Loucy (cell line): ENCODE data around the gene ACADM.
"Not testable (repeated sequence)": the region's sequence is repeated elsewhere in the genome, so short reads cannot be mapped to it uniquely, and the experiment has no call there.

Experiments
- H2AFZ ChIP-seq: fragments of 200-600 bp; sonication (generic); 2 replicates; pipeline ENCODE4 v1.6.0; 2016; ENCODE audit warnings: antibody characterized with exemption, mild to moderate bottlenecking, low read length, moderate library complexity
- H3F3A ChIP-seq: fragments of 200-600 bp; 2 replicates; pipeline ENCODE4 v1.6.0; 2016; ENCODE audit warnings: antibody characterized with exemption, low read depth, mild to moderate bottlenecking
- H3K27me3 ChIP-seq: fragments of 200-600 bp; sonication (generic); 2 replicates; pipeline ENCODE4 v1.6.1; 2014; ENCODE audit warnings: low read length, mild to moderate bottlenecking; ENCODE audit not compliant: insufficient read depth, poor library complexity, severe bottlenecking
- H3K36me3 ChIP-seq: fragments of 200-600 bp; sonication (generic); 2 replicates; pipeline ENCODE4 v1.6.1; 2016; ENCODE audit warnings: low read length; ENCODE audit not compliant: insufficient read depth
- H3K4me1 ChIP-seq: fragments of 200-600 bp; sonication (generic); 2 replicates; pipeline ENCODE4 v1.5.1; 2014; ENCODE audit warnings: low read length, mild to moderate bottlenecking; ENCODE audit not compliant: insufficient read depth, poor library complexity, severe bottlenecking
- H3K4me2 ChIP-seq: fragments of 200-600 bp; sonication (generic); 2 replicates; pipeline ENCODE4 v1.6.0; 2014; ENCODE audit warnings: antibody characterized with exemption, low read length, low read depth, mild to moderate bottlenecking; ENCODE audit not compliant: poor library complexity, severe bottlenecking
- H3K4me3 ChIP-seq: fragments of 200-600 bp; sonication (generic); 2 replicates; pipeline ENCODE4 v1.5.1; 2014; ENCODE audit warnings: low read length, mild to moderate bottlenecking, mixed read lengths; ENCODE audit not compliant: poor library complexity, severe bottlenecking
- H3K79me2 ChIP-seq: fragments of 200-600 bp; sonication (generic); 2 replicates; pipeline ENCODE4 v1.6.1; 2014; ENCODE audit warnings: low read length; ENCODE audit not compliant: insufficient read depth
- H3K9ac ChIP-seq: fragments of 200-600 bp; sonication (generic); 2 replicates; pipeline ENCODE4 v1.6.0; 2014; ENCODE audit warnings: mild to moderate bottlenecking, low read depth, low read length, moderate library complexity; ENCODE audit not compliant: poor library complexity, severe bottlenecking
- H3K9me2 ChIP-seq: fragments of 200-600 bp; sonication (generic); replicated peaks from 2 replicates; pipeline ENCODE4 v1.6.1; 2016; ENCODE audit warnings: low read depth, low read length, mixed read lengths
- H3K9me3 ChIP-seq: fragments of 200-600 bp; sonication (generic); 2 replicates; pipeline ENCODE4 v1.6.1; 2014; ENCODE audit warnings: mild to moderate bottlenecking, antibody characterized with exemption, low read length, low read depth; ENCODE audit not compliant: insufficient read depth
- H4K20me1 ChIP-seq: fragments of 200-600 bp; sonication (generic); 2 replicates; pipeline ENCODE4 v1.6.0; 2014; ENCODE audit warnings: antibody characterized with exemption, low read length, mild to moderate bottlenecking; ENCODE audit not compliant: insufficient read depth, poor library complexity, severe bottlenecking
- CTCF ChIP-seq: fragments of 200-600 bp; sonication (generic); conservative IDR thresholded peaks from 2 replicates; pipeline ENCODE4 v1.5.1; 2014; ENCODE audit warnings: mild to moderate bottlenecking, antibody characterized with exemption, low read length
- EZH2phosphoT487 ChIP-seq: fragments of 200-600 bp; IDR thresholded peaks from 2 replicates; pipeline ENCODE4 v1.6.1; 2018; ENCODE audit warnings: antibody characterized with exemption, mild to moderate bottlenecking, moderate library complexity, borderline replicate concordance

ACADM gene

GRCh38 chr1:75808921-75809320 lies 84.4 kb downstream of the ACADM start:
- TF ChIP-seq EZH2phosphoT487 = no peak
- no peak for TF ChIP-seq CTCF
- H3K9ac ChIP-seq = no peak overlapping the region
- no peaks in the 10 kb centered on the region for H3K27me3 ChIP-seq
- H3K36me3 ChIP-seq = no peaks in the 10 kb centered on the region
- no peak overlapping the region for H3K4me2 ChIP-seq
- H3K79me2 ChIP-seq = no peaks in the 10 kb centered on the region
- no peaks in the 10 kb centered on the region for H3K9me2 ChIP-seq
- H4K20me1 ChIP-seq = no peaks in the 10 kb centered on the region
- H3F3A ChIP-seq = no peaks in the 10 kb centered on the region
- H3K9me3 ChIP-seq = no peaks in the 10 kb centered on the region
- no peak overlapping the region for H3K4me3 ChIP-seq
- no peaks in the 10 kb centered on the region for H3K4me1 ChIP-seq
- no peak overlapping the region for H2AFZ ChIP-seq

- not testable (repeated sequence) for H3K4me1 ChIP-seq
Measured at GRCh38 chr1:75810113-75810512, 85.6 kb downstream of the ACADM start.

DNA sequence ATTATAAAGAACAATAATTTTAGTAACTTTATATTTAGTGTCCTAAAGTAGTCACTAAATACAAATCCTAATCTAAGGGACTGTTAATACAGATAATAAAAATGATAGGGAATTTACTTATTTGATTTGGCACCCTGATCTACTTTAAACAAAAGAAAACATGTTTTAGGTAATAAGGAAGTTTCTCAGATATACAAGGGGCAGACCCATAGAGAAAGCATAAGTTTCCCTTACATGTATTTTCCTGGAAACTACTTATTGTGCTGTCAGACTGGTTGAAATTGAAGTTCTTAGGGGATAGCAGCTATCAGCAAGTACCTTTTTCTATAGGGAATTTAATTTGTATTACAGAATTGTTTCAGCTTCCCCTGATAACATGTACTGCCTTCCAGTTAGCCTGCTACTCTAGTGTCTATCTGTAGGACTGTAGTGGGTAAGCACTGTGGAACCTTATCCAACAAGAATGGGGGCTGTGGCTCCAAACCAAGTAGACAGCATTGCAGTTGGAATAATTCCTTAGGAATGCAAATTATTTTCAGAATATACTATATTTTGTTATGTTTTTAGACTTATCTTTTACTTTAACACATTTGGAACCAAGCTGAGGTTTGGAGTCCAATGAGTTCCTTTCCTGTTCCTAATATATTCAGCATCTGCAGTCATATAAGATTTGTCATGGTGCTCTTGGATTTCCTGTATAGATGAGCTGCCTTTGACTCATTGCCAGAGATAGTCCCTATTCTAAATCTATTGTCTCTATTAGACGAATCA lies 86.9 kb downstream of the ACADM start:
- H4K20me1 ChIP-seq = no peaks in the 10 kb centered on the region
- H3K27me3 ChIP-seq = no peaks in the 10 kb centered on the region
- no peak overlapping the region for H3K4me3 ChIP-seq
- H3F3A ChIP-seq = no peaks in the 10 kb centered on the region
- H2AFZ ChIP-seq = no peak overlapping the region
- H3K9me2 ChIP-seq = no peaks in the 10 kb centered on the region
- no peak overlapping the region for H3K4me2 ChIP-seq
- no peaks in the 10 kb centered on the region for H3K79me2 ChIP-seq
- no peak overlapping the region for H3K9ac ChIP-seq
- no peaks in the 10 kb centered on the region for H3K36me3 ChIP-seq
- no peak for TF ChIP-seq CTCF
- no peak for TF ChIP-seq EZH2phosphoT487
- H3K9me3 ChIP-seq = no peaks in the 10 kb centered on the region
- no peaks in the 10 kb centered on the region for H3K4me1 ChIP-seq

More at GRCh38 chr1:75810113-75810512, 85.6 kb downstream of the ACADM start:
- not testable (repeated sequence) for H4K20me1 ChIP-seq, H2AFZ ChIP-seq, H3K27me3 ChIP-seq, H3K9me3 ChIP-seq, H3K79me2 ChIP-seq, H3K4me3 ChIP-seq, H3K36me3 ChIP-seq, H3K4me2 ChIP-seq, H3K9ac ChIP-seq, H3F3A ChIP-seq, H3K9me2 ChIP-seq

GRCh38 chr1:75812065-75812464 lies 87.6 kb downstream of the ACADM start:
- no peak for TF ChIP-seq EZH2phosphoT487
- no peak for TF ChIP-seq CTCF
- H3K9ac ChIP-seq = no peak overlapping the region
- no peaks in the 10 kb centered on the region for H3K9me3 ChIP-seq
- no peaks in the 10 kb centered on the region for H4K20me1 ChIP-seq
- H3K4me1 ChIP-seq = no peaks in the 10 kb centered on the region
- no peaks in the 10 kb centered on the region for H3K27me3 ChIP-seq
- H3K79me2 ChIP-seq = no peaks in the 10 kb centered on the region
- H3K4me3 ChIP-seq = no peak overlapping the region
- H3K4me2 ChIP-seq = no peak overlapping the region
- H3K9me2 ChIP-seq = no peaks in the 10 kb centered on the region
- no peaks in the 10 kb centered on the region for H3F3A ChIP-seq
- no peaks in the 10 kb centered on the region for H3K36me3 ChIP-seq
- H2AFZ ChIP-seq = no peak overlapping the region
